Measurements from ENCODE around the gene LIF.
"Not testable (repeated sequence)": the region's sequence is repeated elsewhere in the genome, so short reads cannot be mapped to it uniquely, and the experiment has no call there.

The LIF gene

GRCh38 chr22:30241576-30242371 lies 4.8 kb downstream of the LIF start:
- Histone ChIP-seq H3K9me3 (ENCODE audit: control insufficient read depth, low read length) (peaks cover 2% of the 10 kb centered on the region), H3K4me3 (ENCODE audit: insufficient read depth, low read depth, low read length) (no peak overlapping the region), H3K27me3 (ENCODE audit: control insufficient read depth, insufficient read depth, low read length, poor library complexity, severe bottlenecking) (peaks cover 20% of the 10 kb centered on the region), H3K27ac (ENCODE audit: insufficient read depth, low read depth, low read length, poor library complexity, severe bottlenecking) (no peak overlapping the region), H3K4me1 (ENCODE audit: control insufficient read depth, insufficient read depth, low read length) (peaks cover 16% of the 10 kb centered on the region), H3K36me3 (ENCODE audit: control insufficient read depth, insufficient read depth, low read length) (no peaks in the 10 kb centered on the region)
- 88% methylated on average over 15 of the region's 15 CpGs for WGBS, 2 experiments

DNA sequence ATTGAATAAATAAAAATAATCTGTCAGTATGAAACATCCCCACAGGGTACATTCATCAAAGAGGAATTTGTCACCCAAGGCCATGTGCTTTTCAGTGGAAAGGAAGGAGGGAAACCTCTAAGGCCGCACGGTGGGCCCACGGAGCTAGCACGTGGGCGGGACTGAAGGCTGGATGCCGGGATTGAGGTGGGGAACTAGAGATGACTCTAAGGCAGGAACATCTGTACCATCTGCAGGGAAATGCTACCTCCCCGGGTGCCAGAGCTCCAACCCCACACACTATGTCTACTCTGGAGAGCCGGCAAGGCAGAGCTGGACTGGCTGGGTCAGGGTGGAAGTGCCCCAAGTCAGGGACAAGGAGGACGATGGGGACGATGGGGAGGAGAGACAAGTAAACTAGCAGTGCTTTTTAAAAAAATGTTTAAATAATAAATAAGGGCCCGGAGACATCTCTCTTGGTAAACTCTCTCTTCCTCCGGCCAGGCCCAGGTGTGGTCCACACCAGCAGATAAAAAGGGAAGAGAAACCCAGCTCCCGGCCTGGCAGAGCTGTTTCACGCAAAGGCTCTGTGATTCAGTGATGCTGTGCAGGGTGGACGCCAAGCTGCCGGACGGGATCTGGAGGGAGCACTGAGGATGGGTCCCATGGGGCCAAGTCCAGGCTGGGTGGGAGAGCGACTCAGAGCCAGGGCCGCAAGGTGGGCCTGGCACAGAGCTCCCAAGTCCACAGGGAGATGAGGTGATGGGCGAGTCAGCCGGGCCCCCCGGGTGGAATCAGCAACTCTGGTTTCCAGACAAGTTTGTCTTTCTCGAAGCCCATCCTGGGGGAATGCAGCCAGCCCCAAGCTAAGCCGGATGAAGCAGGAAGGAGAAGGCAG lies 5.8 kb downstream of the LIF start:
- no peaks in the 10 kb centered on the region for H3K36me3 ChIP-seq (ENCODE audit: control insufficient read depth, insufficient read depth, low read length)
- no peak overlapping the region for H3K27ac ChIP-seq (ENCODE audit: insufficient read depth, low read depth, low read length, poor library complexity, severe bottlenecking)
- H3K9me3 ChIP-seq (ENCODE audit: control insufficient read depth, low read length) = peaks cover 4% of the 10 kb centered on the region
- peaks cover 18% of the 10 kb centered on the region for H3K4me1 ChIP-seq (ENCODE audit: control insufficient read depth, insufficient read depth, low read length)
- WGBS, 2 experiments = 92% methylated on average over 24 of the region's 24 CpGs
- H3K4me3 ChIP-seq (ENCODE audit: insufficient read depth, low read depth, low read length) = no peak overlapping the region
- peaks cover 10% of the 10 kb centered on the region for H3K27me3 ChIP-seq (ENCODE audit: control insufficient read depth, insufficient read depth, low read length, poor library complexity, severe bottlenecking)

GRCh38 chr22:30239488-30240405 lies 6.8 kb downstream of the LIF start:
- H3K4me1 ChIP-seq (ENCODE audit: control insufficient read depth, insufficient read depth, low read length) = peaks cover 21% of the 10 kb centered on the region
- WGBS, 2 experiments = 87 to 93% methylated on average over 17 of the region's 17 CpGs

GRCh38 chr22:30238661-30239487 lies 7.7 kb downstream of the LIF start:
- H3K27ac ChIP-seq (ENCODE audit: insufficient read depth, low read depth, low read length, poor library complexity, severe bottlenecking) = no peak overlapping the region
- no peaks in the 10 kb centered on the region for H3K36me3 ChIP-seq (ENCODE audit: control insufficient read depth, insufficient read depth, low read length)
- H3K4me3 ChIP-seq (ENCODE audit: insufficient read depth, low read depth, low read length) = no peak overlapping the region
- peaks cover 22% of the 10 kb centered on the region for H3K4me1 ChIP-seq (ENCODE audit: control insufficient read depth, insufficient read depth, low read length)
- H3K27me3 ChIP-seq (ENCODE audit: control insufficient read depth, insufficient read depth, low read length, poor library complexity, severe bottlenecking) = no peaks in the 10 kb centered on the region
- WGBS, 2 experiments = 70 to 71% methylated on average over 27 of the region's 27 CpGs
- H3K9me3 ChIP-seq (ENCODE audit: control insufficient read depth, low read length) = peaks cover 4% of the 10 kb centered on the region

More at GRCh38 chr22:30239488-30240405, 6.8 kb downstream of the LIF start:
- no peak overlapping the region for H3K27ac ChIP-seq (ENCODE audit: insufficient read depth, low read depth, low read length, poor library complexity, severe bottlenecking)
- H3K27me3 ChIP-seq (ENCODE audit: control insufficient read depth, insufficient read depth, low read length, poor library complexity, severe bottlenecking) = no peaks in the 10 kb centered on the region
- no peaks in the 10 kb centered on the region for H3K36me3 ChIP-seq (ENCODE audit: control insufficient read depth, insufficient read depth, low read length)
- no peak overlapping the region for H3K4me3 ChIP-seq (ENCODE audit: insufficient read depth, low read depth, low read length)
- H3K9me3 ChIP-seq (ENCODE audit: control insufficient read depth, low read length) = peaks cover 4% of the 10 kb centered on the region

GRCh38 chr22:30238136-30238535 lies 8.4 kb downstream of the LIF start:
- Histone ChIP-seq H3K27me3 (ENCODE audit: control insufficient read depth, insufficient read depth, low read length, poor library complexity, severe bottlenecking) (no peaks in the 10 kb centered on the region), H3K27ac (ENCODE audit: insufficient read depth, low read depth, low read length, poor library complexity, severe bottlenecking) (no peak overlapping the region), H3K9me3 (ENCODE audit: control insufficient read depth, low read length) (peaks cover 4% of the 10 kb centered on the region), H3K4me1 (ENCODE audit: control insufficient read depth, insufficient read depth, low read length) (peaks cover 22% of the 10 kb centered on the region), H3K36me3 (ENCODE audit: control insufficient read depth, insufficient read depth, low read length) (no peaks in the 10 kb centered on the region), H3K4me3 (ENCODE audit: insufficient read depth, low read depth, low read length) (no peak overlapping the region)
- WGBS, 2 experiments = 93 to 95% methylated on average over 9 of the region's 9 CpGs

- Histone ChIP-seq H3K9me3 (ENCODE audit: control insufficient read depth, low read length) (peaks cover 4% of the 10 kb centered on the region), H3K4me3 (ENCODE audit: insufficient read depth, low read depth, low read length) (no peak overlapping the region), H3K36me3 (ENCODE audit: control insufficient read depth, insufficient read depth, low read length) (no peaks in the 10 kb centered on the region), H3K27me3 (ENCODE audit: control insufficient read depth, insufficient read depth, low read length, poor library complexity, severe bottlenecking) (no peaks in the 10 kb centered on the region), H3K27ac (ENCODE audit: insufficient read depth, low read depth, low read length, poor library complexity, severe bottlenecking) (no peak overlapping the region), H3K4me1 (ENCODE audit: control insufficient read depth, insufficient read depth, low read length) (peaks cover 27% of the 10 kb centered on the region)
- WGBS, 2 experiments = 93% methylated on average over 5 of the region's 5 CpGs
These were observed 9.7 kb downstream of the LIF start for GRCh38 chr22:30236875-30237274.

DNA sequence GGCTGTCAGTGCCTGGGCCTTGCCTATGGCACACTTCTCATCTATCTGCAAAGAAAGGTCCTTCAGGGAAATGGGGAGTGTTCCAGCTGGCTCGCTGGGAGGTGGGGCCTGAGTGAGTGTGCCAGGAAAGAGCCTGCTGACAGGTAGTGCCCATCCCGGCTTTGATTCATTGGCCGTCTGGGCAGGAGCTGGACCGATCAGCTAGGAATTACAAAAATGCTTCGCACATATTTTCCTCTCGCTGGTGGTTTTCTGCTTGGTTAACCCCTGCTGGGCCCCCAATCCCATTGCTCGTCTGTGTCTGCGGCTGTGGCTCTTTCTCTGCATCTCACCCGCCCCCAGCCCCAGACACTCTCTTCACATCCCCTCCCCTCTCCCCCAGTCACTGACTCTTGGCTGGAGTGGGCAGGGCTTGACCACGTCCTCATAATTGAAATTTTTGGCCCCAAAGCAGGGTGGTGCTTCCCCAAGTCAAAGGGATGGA lies 10.8 kb downstream of the LIF start:
- H3K36me3 ChIP-seq (ENCODE audit: control insufficient read depth, insufficient read depth, low read length) = no peaks in the 10 kb centered on the region
- no peaks in the 10 kb centered on the region for H3K27me3 ChIP-seq (ENCODE audit: control insufficient read depth, insufficient read depth, low read length, poor library complexity, severe bottlenecking)
- H3K9me3 ChIP-seq (ENCODE audit: control insufficient read depth, low read length) = peaks cover 4% of the 10 kb centered on the region
- H3K4me1 ChIP-seq (ENCODE audit: control insufficient read depth, insufficient read depth, low read length) = peaks cover 22% of the 10 kb centered on the region
- H3K27ac ChIP-seq (ENCODE audit: insufficient read depth, low read depth, low read length, poor library complexity, severe bottlenecking) = no peak overlapping the region
- no peak overlapping the region for H3K4me3 ChIP-seq (ENCODE audit: insufficient read depth, low read depth, low read length)
- WGBS, 2 experiments = 41 to 52% methylated on average over 10 of the region's 10 CpGs

DNA sequence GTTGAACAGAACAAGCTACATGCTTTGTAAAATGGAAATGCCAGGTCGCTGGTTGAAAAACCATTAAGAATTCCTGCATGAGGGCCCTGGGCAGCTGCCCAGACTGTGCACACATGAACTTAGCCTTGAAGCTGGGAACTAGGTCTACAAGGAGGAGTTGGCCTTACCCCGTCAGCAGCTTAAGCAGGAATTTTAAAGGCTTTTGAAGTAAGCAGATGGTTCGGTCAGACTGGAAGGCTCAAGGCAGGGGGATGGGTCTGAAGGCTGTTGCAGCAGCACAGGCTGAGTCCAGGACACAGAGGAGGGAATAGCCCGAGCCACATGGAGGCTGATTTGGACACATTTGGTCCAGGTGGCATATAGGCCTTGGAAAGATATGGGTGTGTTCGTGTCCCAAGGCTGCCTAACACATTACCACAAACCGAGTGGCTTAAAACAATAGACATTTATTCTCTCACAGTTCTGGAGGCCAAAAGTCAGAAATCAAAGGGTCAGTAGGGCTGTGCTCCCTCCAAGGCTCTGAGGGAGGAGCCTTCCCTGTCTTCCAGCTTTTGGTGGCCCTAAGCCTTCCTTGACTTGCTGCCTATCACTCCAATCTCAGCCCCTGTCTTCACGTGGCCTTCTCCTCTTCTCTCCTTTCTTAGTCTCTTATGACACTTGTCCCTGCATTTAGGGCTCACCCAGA lies 11.6 kb downstream of the LIF start:
- no peak overlapping the region for H3K4me3 ChIP-seq (ENCODE audit: insufficient read depth, low read depth, low read length)
- 72 to 74% methylated on average over 7 of the region's 7 CpGs for WGBS, 2 experiments
- H3K4me1 ChIP-seq (ENCODE audit: control insufficient read depth, insufficient read depth, low read length) = peaks cover 22% of the 10 kb centered on the region
- H3K9me3 ChIP-seq (ENCODE audit: control insufficient read depth, low read length) = peaks cover 4% of the 10 kb centered on the region
- no peaks in the 10 kb centered on the region for H3K27me3 ChIP-seq (ENCODE audit: control insufficient read depth, insufficient read depth, low read length, poor library complexity, severe bottlenecking)
- H3K27ac ChIP-seq (ENCODE audit: insufficient read depth, low read depth, low read length, poor library complexity, severe bottlenecking) = no peak overlapping the region
- H3K36me3 ChIP-seq (ENCODE audit: control insufficient read depth, insufficient read depth, low read length) = no peaks in the 10 kb centered on the region

- H3K36me3 ChIP-seq (ENCODE audit: control insufficient read depth, insufficient read depth, low read length); H3K27me3 ChIP-seq (ENCODE audit: control insufficient read depth, insufficient read depth, low read length, poor library complexity, severe bottlenecking); H3K9me3 ChIP-seq (ENCODE audit: control insufficient read depth, low read length); H3K27ac ChIP-seq (ENCODE audit: insufficient read depth, low read depth, low read length, poor library complexity, severe bottlenecking); H3K4me3 ChIP-seq (ENCODE audit: insufficient read depth, low read depth, low read length): not testable (repeated sequence)
- WGBS, 2 experiments = 86 to 96% methylated on average over 2 to 3 of the region's 3 CpGs
- peaks cover 22% of the 10 kb centered on the region for H3K4me1 ChIP-seq (ENCODE audit: control insufficient read depth, insufficient read depth, low read length)
These were observed 12.2 kb downstream of the LIF start for GRCh38 chr22:30234325-30234724.

All from ectodermal cell (in vitro differentiated cells).